H1 (cell line): ENCODE measurements around the gene RSBN1. TPM values are rescaled to one million over a fixed set of nuclear protein-coding genes. Genes with fewer than 3 reads are reported as not detected.

Experiments
- CTCF ChIA-PET: fragments of 300-600 bp; sonication (Branson Sonifier 250); formaldehyde crosslinking; loops from one replicate; lab custom pipeline; 2021; ENCODE audit not compliant: partially characterized antibody; lab: Charles Lee
- POLR2A ChIA-PET: fragments of 300-600 bp; sonication (Branson Sonifier 250); formaldehyde crosslinking; loops from one replicate; lab custom pipeline; 2021; ENCODE audit warnings: inconsistent platforms; ENCODE audit not compliant: partially characterized antibody; lab: Charles Lee
- DNase-seq, 2 experiments: peaks; one replicate each; pipeline versions ENCODE4 v3.0.0 to v3.0.0-alpha.2; 2010 to 2022; ENCODE audit warnings: low spot score in 2 of 2, low read depth in 1 of 2, mixed read lengths in 1 of 2
- FAIRE-seq: peaks from 2 replicates; lab custom pipeline; 2011; peaks lifted over from hg19 to GRCh38; lab: Jason Lieb, UNC
- H2AFZ ChIP-seq: 2 replicates; pipeline ENCODE4 v1.8.1; 2012; ENCODE audit warnings: low read length, inconsistent platforms
- H2AK5ac ChIP-seq: 2 replicates; pipeline ENCODE4 v1.6.1; 2013; ENCODE audit warnings: low read depth, low read length
- H2BK120ac ChIP-seq: replicated peaks from 2 replicates; pipeline ENCODE3; 2013; ENCODE audit warnings: low read depth, low read length, inconsistent platforms
- H2BK12ac ChIP-seq: 2 replicates; pipeline ENCODE4 v1.6.1; 2013; ENCODE audit warnings: low read depth, low read length
- H2BK15ac ChIP-seq: 2 replicates; pipeline ENCODE4 v1.6.1; 2013; ENCODE audit warnings: low read length
- H2BK20ac ChIP-seq: 2 replicates; pipeline ENCODE4 v1.6.1; 2013; ENCODE audit warnings: low read length
- H2BK5ac ChIP-seq: 2 replicates; pipeline ENCODE4 v1.6.1; 2013; ENCODE audit warnings: low read depth, low read length
- H3K14ac ChIP-seq: 2 replicates; pipeline ENCODE4 v1.6.1; 2013; ENCODE audit warnings: inconsistent platforms; ENCODE audit not compliant: insufficient read length
- H3K18ac ChIP-seq: 2 replicates; pipeline ENCODE4 v1.6.1; 2013; ENCODE audit warnings: low read length; ENCODE audit errors: extremely low read depth
- H3K23ac ChIP-seq: 2 replicates; pipeline ENCODE4 v1.6.1; 2013; ENCODE audit warnings: inconsistent platforms; ENCODE audit not compliant: insufficient read length
- H3K23me2 ChIP-seq: 2 replicates; pipeline ENCODE4 v1.6.1; 2013; ENCODE audit warnings: low read depth, low read length
- H3K27ac ChIP-seq: 2 replicates; pipeline ENCODE4 v1.6.1; 2011; ENCODE audit warnings: low read depth, low read length, inconsistent platforms
- H3K27me3 ChIP-seq, 4 experiments: replicated peaks in 1 of 4; 1 replicate in 1 of 4; 2 replicates in 3 of 4; pipeline versions ENCODE4 v1.6.1 to v1.8.1; 2011 to 2013; ENCODE audit warnings: low read length in 3 of 4, mild to moderate bottlenecking in 3 of 4, inconsistent platforms in 2 of 4, mixed read lengths in 2 of 4, moderate library complexity in 1 of 4; ENCODE audit not compliant: control insufficient read depth in 3 of 4, insufficient read depth in 3 of 4; ENCODE audit errors: extremely low read depth in 1 of 4
- H3K36me3 ChIP-seq, 4 experiments: 2 replicates each; pipeline versions ENCODE4 v1.6.1 to v1.8.1; 2011 to 2013; ENCODE audit warnings: mild to moderate bottlenecking in 4 of 4, low read length in 3 of 4, moderate library complexity in 2 of 4, control low read depth in 1 of 4, inconsistent platforms in 1 of 4; ENCODE audit not compliant: insufficient read depth in 4 of 4, control insufficient read depth in 2 of 4
- H3K4ac ChIP-seq: replicated peaks from 2 replicates; pipeline ENCODE3; 2013; ENCODE audit warnings: low read length, low read depth, mixed read lengths, inconsistent platforms; ENCODE audit not compliant: insufficient read length
- H3K4me1 ChIP-seq, 4 experiments: replicated peaks in 1 of 4; 1 replicate in 1 of 4; 2 replicates in 3 of 4; pipeline versions ENCODE4 v1.6.1 to v1.8.1; 2011 to 2013; ENCODE audit warnings: low read length in 3 of 4, inconsistent platforms in 2 of 4, mixed read lengths in 1 of 4; ENCODE audit not compliant: insufficient read depth in 4 of 4, control insufficient read depth in 3 of 4
- H3K4me2 ChIP-seq, 2 experiments: 2 replicates each; pipeline versions ENCODE4 v1.6.1 to v1.8.1; 2011 to 2013; ENCODE audit warnings: low read depth in 2 of 2, low read length in 2 of 2, control low read depth in 1 of 2, inconsistent platforms in 1 of 2, mild to moderate bottlenecking in 1 of 2; ENCODE audit not compliant: insufficient read depth in 1 of 2
- H3K4me3 ChIP-seq, 4 experiments: fragments of 200-600, 300-600 bp in 1 of 4; sonication (generic), shearing (Covaris generic), sonication (Bioruptor Twin) in 1 of 4; 2 replicates each; pipeline versions ENCODE4 v1.5.1 to v1.8.1; 2011 to 2016; ENCODE audit warnings: low read length in 4 of 4, low read depth in 3 of 4, control low read depth in 2 of 4, inconsistent platforms in 2 of 4, mild to moderate bottlenecking in 2 of 4, mixed read lengths in 1 of 4, moderate library complexity in 1 of 4; ENCODE audit not compliant: insufficient read depth in 2 of 4; ENCODE audit errors: extremely low read depth in 1 of 4
- H3K56ac ChIP-seq: replicated peaks from 2 replicates; pipeline ENCODE3; 2013; ENCODE audit warnings: low read depth, mild to moderate bottlenecking, mixed read lengths, low read length, inconsistent platforms; ENCODE audit not compliant: insufficient read length
- H3K79me1 ChIP-seq: 2 replicates; pipeline ENCODE4 v1.6.1; 2013; ENCODE audit warnings: low read depth, low read length, control low read depth
- H3K79me2 ChIP-seq, 2 experiments: 2 replicates each; pipeline versions ENCODE4 v1.6.1 to v1.8.1; 2012 to 2013; ENCODE audit warnings: low read length in 2 of 2, mild to moderate bottlenecking in 2 of 2, inconsistent platforms in 1 of 2; ENCODE audit not compliant: insufficient read depth in 2 of 2, control insufficient read depth in 1 of 2
- H3K9ac ChIP-seq, 4 experiments: replicated peaks in 1 of 4; 1 replicate in 1 of 4; 2 replicates in 3 of 4; pipeline versions ENCODE4 v1.6.1 to v1.8.1; 2011 to 2013; ENCODE audit warnings: low read depth in 3 of 4, low read length in 3 of 4, control low read depth in 2 of 4, mild to moderate bottlenecking in 2 of 4, moderate library complexity in 2 of 4, inconsistent platforms in 1 of 4; ENCODE audit errors: extremely low read depth in 1 of 4
- H3K9me3 ChIP-seq, 2 experiments: 2 replicates each; pipeline versions ENCODE4 v1.6.1 to v1.8.1; 2012 to 2013; ENCODE audit warnings: mild to moderate bottlenecking in 2 of 2, moderate library complexity in 2 of 2, control low read depth in 1 of 2, inconsistent platforms in 1 of 2, low read depth in 1 of 2, low read length in 1 of 2, mixed read lengths in 1 of 2; ENCODE audit not compliant: insufficient read depth in 2 of 2
- H4K20me1 ChIP-seq, 2 experiments: replicated peaks in 1 of 2; 2 replicates each; pipeline versions ENCODE3 to v1.8.1; 2011 to 2013; ENCODE audit warnings: inconsistent platforms in 2 of 2, low read length in 2 of 2, mild to moderate bottlenecking in 1 of 2; ENCODE audit not compliant: insufficient read depth in 2 of 2, control insufficient read depth in 1 of 2
- H4K5ac ChIP-seq: 2 replicates; pipeline ENCODE4 v1.6.1; 2013; ENCODE audit warnings: low read length, low read depth, mixed read lengths, inconsistent platforms; ENCODE audit not compliant: insufficient read length
- H4K8ac ChIP-seq: 2 replicates; pipeline ENCODE4 v1.8.0; 2013; ENCODE audit warnings: mild to moderate bottlenecking, moderate library complexity, low read length, inconsistent platforms; ENCODE audit not compliant: insufficient read depth; ENCODE audit errors: extremely low read depth
- H4K91ac ChIP-seq: replicated peaks from 2 replicates; pipeline ENCODE3; 2013; ENCODE audit warnings: low read length, mixed read lengths, inconsistent platforms; ENCODE audit not compliant: insufficient read length
- CTBP2 ChIP-seq: IDR thresholded peaks from 2 replicates; pipeline ENCODE4 v1.7.0; 2011; ENCODE audit warnings: borderline replicate concordance, mild to moderate bottlenecking, moderate library complexity, mixed read lengths, low read length; ENCODE audit not compliant: insufficient read depth, insufficient read length
- EZH2 ChIP-seq: fragments of 200-600 bp; sonication (generic); IDR thresholded peaks from 2 replicates; pipeline ENCODE4 v1.7.1; 2012; ENCODE audit warnings: low read depth, mild to moderate bottlenecking, moderate library complexity, low read length, inconsistent platforms; ENCODE audit not compliant: severe bottlenecking
- POLR2AphosphoS5 ChIP-seq: IDR thresholded peaks from 2 replicates; pipeline ENCODE4 v1.6.1; 2011; ENCODE audit warnings: low read depth, low read length
- SAP30 ChIP-seq: fragments of 300-600 bp; sonication (generic); IDR thresholded peaks from 2 replicates; pipeline ENCODE4 v1.7.1; 2012; ENCODE audit warnings: low read length, moderate library complexity, mild to moderate bottlenecking, inconsistent platforms; ENCODE audit not compliant: insufficient read depth, insufficient replicate concordance
- SIX5 ChIP-seq: IDR thresholded peaks from 2 replicates; pipeline ENCODE4 v1.6.1; 2011; ENCODE audit warnings: mild to moderate bottlenecking, low read depth, low read length
- SRF ChIP-seq: IDR thresholded peaks from 2 replicates; pipeline ENCODE4 v1.6.1; 2011; ENCODE audit warnings: mild to moderate bottlenecking, low read depth, low read length, moderate library complexity
- ZNF274 ChIP-seq: IDR thresholded peaks from 2 replicates; pipeline ENCODE4 v1.7.0; 2012; ENCODE audit warnings: low read length, borderline replicate concordance; ENCODE audit errors: extremely low read depth
- WGBS, 2 experiments: shearing (Covaris generic) in 1 of 2; methylation state at CpG; one replicate each; pipeline versions ENCODE4 v1.1.6 to v1.1.7; 2013 to 2015; ENCODE audit warnings: low lambda C conversion rate in 2 of 2, mixed read lengths in 2 of 2, inconsistent platforms in 1 of 2, low coverage in 1 of 2, missing lambda C conversion rate in 1 of 2; ENCODE audit not compliant: insufficient replicate concordance in 2 of 2, insufficient coverage in 1 of 2, insufficient read length in 1 of 2; ENCODE audit errors: extremely low coverage in 1 of 2, missing lambda C conversion rate in 1 of 2; 5-methylcytosine and 5-hydroxymethylcytosine counted together
- polyA plus RNA-seq, 7 experiments: library from polyadenylated mRNA; depleted of rRNA in 3 of 7; stranded (reverse) in 5 of 7; unstranded in 2 of 7; fragments of >200 nt in 5 of 7; fragments of 200-250 nt in 2 of 7; gene quantifications; 1 replicate in 5 of 7; 2 replicates in 1 of 7; 4 replicates in 1 of 7; pipeline versions ENCODE4 v1.2.1 to v1.2.3, GENCODE V29; 2011 to 2013; ENCODE audit warnings: missing spikeins in 2 of 7, mixed read lengths in 2 of 7
- total RNA-seq: library from RNA; stranded (reverse); fragmentation: NEBNext Ultra II Directional; extraction: Animal tissue kit (Norgen Biotek cat#: 25700); gene quantifications from 2 replicates; pipeline ENCODE4 v1.2.1, GENCODE V29; 2021
- TF ChIP-seq, protein P1 (sequence below): IDR thresholded peaks from 2 replicates; pipeline ENCODE4 v1.6.1; 2012; ENCODE audit warnings: inconsistent platforms

The RSBN1 gene
- total and polyA plus RNA-seq, 2 of the 8 experiments (the other 6 are each of a cell fraction or from before 2014, with no cell fraction given), result 4.2 to 17.6 TPM

GRCh38 chr1:113854234-113854633, 42.0 kb upstream of the RSBN1 start:
- Histone ChIP-seq H3K56ac (no peak overlapping the region), H3K9me3 (no peaks in the 10 kb centered on the region), H2AFZ (no peak overlapping the region), H3K23me2 (no peaks in the 10 kb centered on the region), H3K14ac (no peak overlapping the region), H2BK12ac (no peak overlapping the region), H3K27me3 (no peaks in the 10 kb centered on the region), H3K18ac (no peak overlapping the region), H3K4ac (no peak overlapping the region), H3K79me2 (no peaks in the 10 kb centered on the region), H4K5ac (no peak overlapping the region), H3K4me3 (no peak overlapping the region), H3K23ac (no peak overlapping the region), H4K91ac (no peak overlapping the region), H2BK15ac (no peak overlapping the region), H4K20me1 (no peaks in the 10 kb centered on the region), H2AK5ac (no peak overlapping the region), H3K27ac (no peak overlapping the region), H2BK20ac (no peak overlapping the region), H4K8ac (no peak overlapping the region), H3K4me1 (no peaks in the 10 kb centered on the region), H3K4me2 (no peak overlapping the region), H2BK120ac (no peak overlapping the region), H3K79me1 (no peaks in the 10 kb centered on the region), H3K9ac (no peak overlapping the region), H3K36me3 (no peaks in the 10 kb centered on the region), H2BK5ac (no peak overlapping the region)
- TF ChIP-seq, protein P1, sequence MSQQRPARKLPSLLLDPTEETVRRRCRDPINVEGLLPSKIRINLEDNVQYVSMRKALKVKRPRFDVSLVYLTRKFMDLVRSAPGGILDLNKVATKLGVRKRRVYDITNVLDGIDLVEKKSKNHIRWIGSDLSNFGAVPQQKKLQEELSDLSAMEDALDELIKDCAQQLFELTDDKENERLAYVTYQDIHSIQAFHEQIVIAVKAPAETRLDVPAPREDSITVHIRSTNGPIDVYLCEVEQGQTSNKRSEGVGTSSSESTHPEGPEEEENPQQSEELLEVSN, result no peak
- TF ChIP-seq CTBP2 (no peak), SAP30 (no peak), SRF (no peak), ZNF274 (no peak), SIX5 (no peak), EZH2 (no peak), POLR2AphosphoS5 (no peak)
- FAIRE-seq (no peak), DNase-seq (no peak)
- CTCF ChIA-PET, result interaction anchor here (2.2 kb wide), 1 partner anchor 18 kb away, joined by 14 read pairs; no protein-coding TSS in a partner anchor
- WGBS, 2 experiments, result 46% methylated on average over 1 of the region's 1 CpG; no CpG with 5 or more reads in 1 of the 2 experiments
- POLR2A ChIA-PET, result no interaction called here
